ENCODE data around the gene SLC12A7. TPM values are rescaled to one million over a fixed set of nuclear protein-coding genes. Genes with fewer than 3 reads are reported as not detected.
A peak's percentile ranks its signal among the peaks of the same experiment; 100 is the strongest.

The SLC12A7 gene
- total and polyA plus RNA-seq, 10 donors = 8.6 to 120 (median 52.3) TPM

DNA sequence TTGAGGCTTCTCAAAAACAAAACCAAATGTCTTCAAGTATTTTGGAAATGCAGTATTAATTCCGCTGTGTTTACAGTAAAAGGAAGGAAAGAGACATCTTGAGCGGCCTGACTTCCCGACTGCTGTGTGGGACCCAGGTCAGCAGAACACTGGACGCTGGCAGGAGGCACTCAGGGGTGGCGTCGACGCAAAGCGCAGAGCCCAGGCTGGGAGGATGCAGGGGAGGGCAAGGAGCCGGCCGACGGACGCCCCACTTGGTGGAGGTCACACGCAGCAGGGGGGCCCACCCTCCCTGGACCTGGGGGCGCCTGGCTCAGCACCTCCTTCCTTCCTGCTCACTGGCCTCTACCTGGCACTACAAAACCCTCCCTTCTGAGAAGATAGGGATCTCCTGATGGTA, 19.7 kb downstream of the SLC12A7 start:
- 67 to 79% (median 74%) methylated on average over 14 of the region's 14 CpGs for WGBS, 5 donors
- Histone ChIP-seq H3K9me3 (no peaks in the 10 kb centered on the region), H3K27me3 (replicated peaks in 1 of 7) (no peaks in the 10 kb centered on the region), H3K27ac (peak overlapping the region in 3 of 8 donors; percentile 10 to 41 (median 24)), H3K36me3 (peaks cover 0 to 83% (median 40%) of the 10 kb centered on the region in 6 donors), H3K4me3 (no peak overlapping the region), H3K4me1 (peaks cover 7 to 46% (median 28%) of the 10 kb centered on the region in 6 donors)
- intact Hi-C loops (cut with DNase I; ENCODE audit: low total_unique reads) = no loop called here
- TF ChIP-seq, protein P1, sequence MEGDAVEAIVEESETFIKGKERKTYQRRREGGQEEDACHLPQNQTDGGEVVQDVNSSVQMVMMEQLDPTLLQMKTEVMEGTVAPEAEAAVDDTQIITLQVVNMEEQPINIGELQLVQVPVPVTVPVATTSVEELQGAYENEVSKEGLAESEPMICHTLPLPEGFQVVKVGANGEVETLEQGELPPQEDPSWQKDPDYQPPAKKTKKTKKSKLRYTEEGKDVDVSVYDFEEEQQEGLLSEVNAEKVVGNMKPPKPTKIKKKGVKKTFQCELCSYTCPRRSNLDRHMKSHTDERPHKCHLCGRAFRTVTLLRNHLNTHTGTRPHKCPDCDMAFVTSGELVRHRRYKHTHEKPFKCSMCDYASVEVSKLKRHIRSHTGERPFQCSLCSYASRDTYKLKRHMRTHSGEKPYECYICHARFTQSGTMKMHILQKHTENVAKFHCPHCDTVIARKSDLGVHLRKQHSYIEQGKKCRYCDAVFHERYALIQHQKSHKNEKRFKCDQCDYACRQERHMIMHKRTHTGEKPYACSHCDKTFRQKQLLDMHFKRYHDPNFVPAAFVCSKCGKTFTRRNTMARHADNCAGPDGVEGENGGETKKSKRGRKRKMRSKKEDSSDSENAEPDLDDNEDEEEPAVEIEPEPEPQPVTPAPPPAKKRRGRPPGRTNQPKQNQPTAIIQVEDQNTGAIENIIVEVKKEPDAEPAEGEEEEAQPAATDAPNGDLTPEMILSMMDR (IDR thresholded peaks at IDR 0.05 in 8 of 11, conservative IDR thresholded peaks at IDR 0.05 in 3 of 11) = no peak
- TF ChIP-seq POLR2AphosphoS5 (IDR thresholded peaks at IDR 0.05) = peak in 2 of 3 donors; percentile 51 to 56
- no peak for DNase-seq

- no peak overlapping the region for H3K4me3 ChIP-seq
- TF ChIP-seq POLR2AphosphoS5 (IDR thresholded peaks at IDR 0.05) = no peak
- TF ChIP-seq, protein P1 (IDR thresholded peaks at IDR 0.05 in 8 of 11, conservative IDR thresholded peaks at IDR 0.05 in 3 of 11) = no peak
- no peak for TF ChIP-seq POLR2A (IDR thresholded peaks at IDR 0.05)
- no peaks in the 10 kb centered on the region for H3K27me3 ChIP-seq (replicated peaks in 1 of 7)
- WGBS, 5 donors = 87 to 96% (median 93%) methylated on average over 8 to 23 of the region's 23 CpGs
- intact Hi-C loops (cut with DNase I; ENCODE audit: low total_unique reads) = no loop called here
- no peaks in the 10 kb centered on the region for H3K9me3 ChIP-seq
- peaks cover 7 to 42% (median 26%) of the 10 kb centered on the region in 6 donors for H3K4me1 ChIP-seq
- peak overlapping the region in 2 of 8 donors; percentile 10 to 41 for H3K27ac ChIP-seq
- no peak for DNase-seq
- H3K36me3 ChIP-seq = peaks cover 0 to 88% (median 45%) of the 10 kb centered on the region in 6 donors
Observed at GRCh38 chr5:1091632-1092031, 20.2 kb downstream of the SLC12A7 start.

DNA sequence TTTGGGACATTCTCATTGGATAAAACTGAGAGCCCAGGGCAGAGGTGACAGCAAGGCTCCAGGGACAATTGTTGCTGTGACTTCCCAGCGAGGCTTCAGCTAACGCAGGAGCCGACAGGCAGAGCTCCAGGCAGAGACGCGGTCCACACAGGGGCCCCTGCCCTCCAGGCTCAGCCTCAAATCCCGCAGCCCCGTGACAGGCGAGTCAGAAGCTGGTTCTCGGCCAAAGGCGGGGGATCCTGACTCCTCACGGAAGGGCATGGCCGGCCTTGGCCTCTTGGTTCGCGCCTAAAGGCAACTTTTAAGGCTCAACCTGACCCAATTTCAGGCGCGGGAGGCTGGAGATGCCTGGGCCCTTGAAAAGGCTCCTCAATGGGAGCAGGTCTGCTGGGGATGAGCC, 21.3 kb downstream of the SLC12A7 start:
- 55 to 77% (median 71%) methylated on average over 9 to 16 of the region's 16 CpGs for WGBS, 5 donors
- TF ChIP-seq, protein P1 (IDR thresholded peaks at IDR 0.05 in 8 of 11, conservative IDR thresholded peaks at IDR 0.05 in 3 of 11) = no peak
- peak; percentile 19 to 53 (median 39) for TF ChIP-seq POLR2AphosphoS5 (IDR thresholded peaks at IDR 0.05)
- Histone ChIP-seq H3K36me3 (peaks cover 0 to 92% (median 56%) of the 10 kb centered on the region in 6 donors), H3K27me3 (replicated peaks in 1 of 7) (no peaks in the 10 kb centered on the region), H3K9me3 (no peaks in the 10 kb centered on the region), H3K4me1 (peaks cover 7 to 42% (median 26%) of the 10 kb centered on the region in 6 donors), H3K27ac (peak overlapping the region in 4 of 8 donors; percentile 6 to 38 (median 28)), H3K4me3 (no peak overlapping the region)
- DNase-seq = no peak
- intact Hi-C loops (cut with DNase I; ENCODE audit: low total_unique reads) = no loop called here

- H3K36me3 ChIP-seq = peaks cover 0 to 94% (median 65%) of the 10 kb centered on the region in 6 donors
- H3K4me1 ChIP-seq = peaks cover 7 to 42% (median 26%) of the 10 kb centered on the region in 6 donors
- TF ChIP-seq POLR2A (IDR thresholded peaks at IDR 0.05) = no peak
- TF ChIP-seq POLR2AphosphoS5 (IDR thresholded peaks at IDR 0.05) = peak in 1 of 3 donors; percentile 17
- TF ChIP-seq, protein P1 (IDR thresholded peaks at IDR 0.05 in 8 of 11, conservative IDR thresholded peaks at IDR 0.05 in 3 of 11) = no peak
- peak overlapping the region in 4 of 8 donors; percentile 6 to 38 (median 28) for H3K27ac ChIP-seq
- no peaks in the 10 kb centered on the region for H3K9me3 ChIP-seq
- no peaks in the 10 kb centered on the region for H3K27me3 ChIP-seq (replicated peaks in 1 of 7)
- no peak for DNase-seq
- no peak overlapping the region for H3K4me3 ChIP-seq
- WGBS, 5 donors = 70 to 79% (median 76%) methylated on average over 15 of the region's 15 CpGs
- intact Hi-C loops (cut with DNase I; ENCODE audit: low total_unique reads) = no loop called here
Observed at GRCh38 chr5:1089621-1090040, 22.2 kb downstream of the SLC12A7 start.

Data from spleen (tissue), 11 donors.